ENCODE measurements around the gene LRRC8D. TPM values are rescaled to one million over a fixed set of nuclear protein-coding genes. Genes with fewer than 3 reads are reported as not detected.

LRRC8D gene
- total and polyA plus RNA-seq, 9 of the 15 experiments (the other 6 are each of a cell fraction or from before 2014, with no cell fraction given), result 3.4 to 53.9 (median 15.9) TPM

DNA sequence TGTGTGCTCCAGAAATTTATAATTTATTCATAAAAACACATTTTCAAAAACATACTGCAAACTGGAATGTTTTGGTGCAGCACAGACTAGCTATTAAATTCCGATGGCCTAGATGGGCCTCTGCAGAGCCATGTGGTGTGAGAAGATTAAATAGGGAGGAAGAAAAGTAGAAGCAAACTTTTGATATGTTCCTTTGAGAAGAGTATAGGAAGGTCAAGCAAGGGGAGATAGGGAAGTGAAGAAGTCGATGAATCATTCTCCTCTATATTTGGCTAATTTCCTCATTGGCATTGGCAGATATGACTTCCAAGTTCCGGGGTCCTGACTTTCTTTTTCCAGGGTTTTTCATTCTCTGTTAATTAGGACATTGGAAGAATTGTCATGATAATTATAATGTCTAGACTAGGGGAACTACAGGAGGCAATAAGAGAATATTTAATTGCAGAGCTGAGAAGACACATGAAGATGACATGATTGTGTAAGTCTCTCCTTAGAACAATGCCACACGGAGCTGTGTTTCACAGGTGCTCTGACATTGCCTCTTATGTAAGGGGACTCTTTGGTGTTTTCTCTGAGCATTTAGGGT is 154.8 kb downstream of the LRRC8D start (continued):
- TF ChIP-seq SMAD1 (IDR thresholded peaks at IDR 0.05; ENCODE audit: low read depth, low read length, partially characterized antibody), result no peak
- no peak; a peak in 1 of 4 replicates for TF ChIP-seq TRIM24 (IDR thresholded peaks at IDR 0.05)
- TF ChIP-seq EP300 (IDR thresholded peaks at IDR 0.05; ENCODE audit: low read length), result peak; percentile 76; the same call in 1 of the 2 replicates
- TF ChIP-seq, protein P1, sequence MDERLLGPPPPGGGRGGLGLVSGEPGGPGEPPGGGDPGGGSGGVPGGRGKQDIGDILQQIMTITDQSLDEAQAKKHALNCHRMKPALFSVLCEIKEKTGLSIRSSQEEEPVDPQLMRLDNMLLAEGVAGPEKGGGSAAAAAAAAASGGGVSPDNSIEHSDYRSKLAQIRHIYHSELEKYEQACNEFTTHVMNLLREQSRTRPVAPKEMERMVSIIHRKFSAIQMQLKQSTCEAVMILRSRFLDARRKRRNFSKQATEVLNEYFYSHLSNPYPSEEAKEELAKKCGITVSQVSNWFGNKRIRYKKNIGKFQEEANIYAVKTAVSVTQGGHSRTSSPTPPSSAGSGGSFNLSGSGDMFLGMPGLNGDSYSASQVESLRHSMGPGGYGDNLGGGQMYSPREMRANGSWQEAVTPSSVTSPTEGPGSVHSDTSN (CRISPR knock-in tag; IDR thresholded peaks at IDR 0.05; ENCODE audit: low read depth), result no peak
- TF ChIP-seq, protein P1 (tag; conservative IDR thresholded peaks at IDR 0.05; ENCODE audit: low read depth), result peak; percentile 33; the same call in 1 of the 2 replicates
- TF ChIP-seq C11orf30 (IDR thresholded peaks at IDR 0.05; ENCODE audit: low read depth), result peak; percentile 37
- no peak for TF ChIP-seq ZNF699 (CRISPR knock-in tag; IDR thresholded peaks at IDR 0.05; ENCODE audit: insufficient replicate concordance)
- TF ChIP-seq ZNF707 (CRISPR knock-in tag; conservative IDR thresholded peaks at IDR 0.05), result no peak
- TF ChIP-seq ZNF57 (CRISPR knock-in tag; IDR thresholded peaks at IDR 0.05), result no peak
- TF ChIP-seq POLR2G (IDR thresholded peaks at IDR 0.05; ENCODE audit: low read depth, low read length), result no peak
- TF ChIP-seq RNF2 (IDR thresholded peaks at IDR 0.05), result 0 out of 2 replicates have a peak, but pooled peaks have one; percentile 21
- TF ChIP-seq ZFP36 (IDR thresholded peaks at IDR 0.05; ENCODE audit: low read depth, low read length, partially characterized antibody), result no peak
- TF ChIP-seq NCOR1 (IDR thresholded peaks at IDR 0.05), result peak; percentile 70
- no peak for TF ChIP-seq TFAM (CRISPR knock-in tag; conservative IDR thresholded peaks at IDR 0.05)
- no peak for TF ChIP-seq ZNF143 (CRISPR knock-in tag; IDR thresholded peaks at IDR 0.05)
- peak; percentile 88 for TF ChIP-seq ARID1B (IDR thresholded peaks at IDR 0.05)
- TF ChIP-seq MEIS2 (IDR thresholded peaks at IDR 0.05; ENCODE audit: partially characterized antibody), result peak; percentile 43
- TF ChIP-seq SMARCE1 (IDR thresholded peaks at IDR 0.05), result peak; percentile 70; the same call in 1 of the 2 replicates
- TF ChIP-seq RCOR1 (IDR thresholded peaks at IDR 0.05; ENCODE audit: borderline replicate concordance in 1 of 2, low read depth in 2 of 2, low read length in 2 of 2), result no peak
- TF ChIP-seq CBFA2T2 (conservative IDR thresholded peaks at IDR 0.05), result peak; percentile 48
- TF ChIP-seq NRF1 (conservative IDR thresholded peaks at IDR 0.05 in 1 of 2, IDR thresholded peaks at IDR 0.05 in 1 of 2), result no peak
- no peak for TF ChIP-seq SNRNP70 (optimal IDR thresholded peaks at IDR 0.05; ENCODE audit: low read depth, low read length)
- TF ChIP-seq RBFOX2 (IDR thresholded peaks at IDR 0.05; ENCODE audit: low read depth, low read length), result no peak
- TF ChIP-seq ADNP (tag; IDR thresholded peaks at IDR 0.05), result no peak
- TF ChIP-seq BDP1 (IDR thresholded peaks at IDR 0.05; ENCODE audit: insufficient read depth, insufficient read length), result no peak
